Stimulated activated naive CD8-positive, alpha-beta T cell treated with anti-CD3 and anti-CD28 coated beads, Interleukin-15, Interleukin-2, amounts not matched to agents 100 U/mL and 50 U/mL, for 24 hours (primary cell): Measurements from ENCODE around the gene ITGB3BP.

Experiments used
- ATAC-seq: fragments of 150-1000 bp; cut with Tn5 transposase; one replicate; pipeline ENCODE4 v1.10.0; 2021
- DNase-seq: peaks from one replicate; pipeline ENCODE4 v3.0.0; 2021

Gene ITGB3BP

DNA sequence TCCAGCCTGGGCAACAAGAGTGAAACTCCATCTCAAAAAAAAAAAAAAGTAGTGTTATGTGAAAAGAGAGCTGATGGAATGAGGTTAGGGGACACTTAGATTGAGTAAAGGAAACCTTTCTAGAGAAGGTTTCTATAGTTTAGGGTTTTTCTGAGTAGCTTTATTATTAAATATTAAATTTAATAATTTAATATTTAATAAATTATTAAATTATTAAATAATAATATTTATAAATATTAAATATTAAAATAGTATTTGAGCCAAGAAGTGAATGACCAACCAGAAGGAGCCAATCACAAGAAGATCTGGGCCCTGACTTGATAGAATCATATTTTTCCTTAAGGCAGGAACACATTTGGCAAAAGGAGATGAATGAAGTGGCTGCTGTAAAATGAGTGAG, 104.9 kb downstream of the ITGB3BP start:
- DNase-seq (no peak), ATAC-seq (no peak)

DNA sequence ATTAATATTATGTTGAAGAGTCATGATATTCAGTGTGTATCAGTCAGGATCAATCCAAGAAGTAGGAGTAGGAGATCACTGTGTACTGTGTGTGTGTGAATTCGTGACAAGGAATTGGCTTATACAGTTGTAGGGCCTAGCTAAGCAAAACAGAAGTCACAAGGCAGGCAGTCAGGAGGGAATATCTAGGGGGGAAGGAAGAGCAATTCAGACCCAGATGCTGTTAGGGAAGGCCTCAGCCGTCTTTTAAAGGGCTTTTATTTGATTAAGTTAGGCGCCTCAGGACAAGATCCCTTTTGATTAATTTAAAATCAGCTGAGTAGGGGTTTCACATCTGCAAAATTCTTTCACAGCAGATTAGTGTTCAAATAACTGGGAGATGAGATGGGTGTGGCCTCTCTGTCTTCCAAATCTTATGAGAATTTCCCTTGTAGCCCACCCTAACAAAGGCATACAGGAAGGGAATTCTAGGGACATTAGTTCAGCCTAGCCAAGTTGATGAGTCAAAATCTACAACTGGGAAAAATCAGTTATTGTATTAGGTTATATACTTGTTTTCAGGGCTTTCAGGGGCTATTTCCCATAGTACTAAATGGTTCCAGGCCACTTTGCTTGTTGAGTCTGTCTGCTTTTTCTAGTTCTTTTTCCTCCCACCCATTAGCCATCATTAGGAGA, 108.2 kb downstream of the ITGB3BP start:
- DNase-seq (no peak), ATAC-seq (no peak)

DNA sequence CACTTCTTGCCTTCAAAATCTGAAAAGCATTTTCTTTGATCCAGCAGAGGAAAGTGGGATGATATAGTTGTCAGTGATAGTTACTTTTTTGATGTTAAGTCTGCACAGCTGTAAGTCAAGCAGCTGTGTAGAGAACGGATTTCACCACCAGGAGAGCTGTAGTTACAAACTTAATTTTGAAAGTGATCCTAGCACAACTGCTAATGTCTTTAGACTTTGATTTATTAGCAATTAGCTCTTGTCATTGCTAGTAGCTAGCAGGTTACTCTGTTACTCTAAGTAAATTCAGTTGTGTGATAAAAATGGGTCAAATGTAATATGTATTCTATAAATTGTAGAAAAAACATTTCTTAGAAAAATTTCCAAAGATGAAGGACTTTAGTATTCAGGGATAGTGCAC, 109.6 kb downstream of the ITGB3BP start:
- DNase-seq, result no peak
- no peak for ATAC-seq

DNA sequence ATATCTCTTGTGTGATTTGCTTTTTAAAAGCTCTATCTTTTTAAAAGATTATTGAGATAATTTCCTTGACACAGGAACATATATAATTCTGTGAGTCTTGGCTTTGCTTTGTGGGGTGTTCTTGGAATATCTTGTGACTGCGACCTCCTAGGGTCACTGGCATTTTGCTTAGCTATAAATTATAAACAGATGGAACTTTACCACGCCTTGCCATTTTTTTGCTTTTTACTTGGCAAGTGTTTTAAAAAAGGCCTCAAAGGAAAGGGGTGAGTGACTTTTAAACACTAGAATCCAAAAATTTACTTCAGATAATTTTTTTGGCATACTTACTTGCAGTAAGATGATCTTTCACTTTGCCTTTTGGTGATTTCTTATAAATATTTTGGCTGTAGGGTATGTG, 112.0 kb downstream of the ITGB3BP start:
- ATAC-seq, result no peak
- DNase-seq, result no peak

DNA sequence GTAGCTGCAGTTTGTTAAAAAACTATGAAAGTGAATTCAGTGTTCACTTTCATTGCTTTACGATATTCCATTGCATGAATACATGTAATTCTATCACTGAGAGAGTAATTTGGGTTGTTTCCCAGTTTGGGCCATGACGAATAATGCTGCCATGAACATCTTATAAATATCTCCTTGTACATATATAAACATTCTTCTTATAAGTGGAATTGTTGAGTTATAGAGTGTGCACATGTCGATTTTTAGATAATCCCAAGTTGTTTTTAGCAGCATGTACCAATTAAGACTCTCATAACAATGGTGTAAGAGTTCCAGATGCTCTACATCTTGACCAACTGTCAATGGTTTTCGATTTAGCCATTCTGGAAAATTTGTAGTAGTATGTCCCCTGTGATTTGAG, 114.7 kb downstream of the ITGB3BP start:
- no peak for DNase-seq
- ATAC-seq, result no peak

DNA sequence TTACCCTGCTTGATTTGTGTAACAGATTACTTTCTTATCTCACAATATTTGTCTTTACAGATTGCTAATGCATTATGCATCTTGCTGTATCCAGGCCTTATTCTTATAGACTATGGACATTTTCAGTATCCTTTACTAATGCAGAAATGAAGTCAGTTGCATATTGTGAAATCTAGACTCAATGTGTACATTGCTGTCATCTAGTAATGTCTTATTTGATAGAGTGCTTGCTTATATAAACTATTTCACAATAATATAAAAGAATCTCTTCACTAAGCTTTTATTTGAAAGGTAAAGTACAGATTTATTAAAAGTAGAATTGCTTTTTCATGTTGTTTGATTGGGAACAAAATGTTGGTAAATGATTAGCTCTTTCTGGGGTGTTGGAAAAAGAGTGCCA, 116.0 kb downstream of the ITGB3BP start:
- ATAC-seq (no peak), DNase-seq (no peak)

DNA sequence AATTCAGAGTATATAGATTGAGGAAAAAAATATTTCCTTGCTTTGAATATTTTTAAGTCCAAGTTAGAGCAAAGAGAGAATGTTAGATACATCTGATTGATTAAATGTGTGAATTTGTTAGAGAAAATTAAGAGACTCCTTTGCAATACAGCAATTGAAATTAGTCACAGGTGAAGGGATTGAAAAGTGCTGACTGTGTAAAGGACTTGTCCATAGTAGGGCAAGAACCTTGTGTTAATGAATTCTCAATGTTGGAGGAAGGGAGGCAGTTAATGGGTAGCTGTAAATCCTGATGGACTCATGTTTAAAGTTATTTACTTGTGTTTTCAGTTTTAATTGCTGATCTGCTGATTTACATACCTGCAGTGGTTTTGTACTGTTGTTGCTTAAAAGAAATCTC, 117.0 kb downstream of the ITGB3BP start:
- ATAC-seq (no peak), DNase-seq (no peak)

DNA sequence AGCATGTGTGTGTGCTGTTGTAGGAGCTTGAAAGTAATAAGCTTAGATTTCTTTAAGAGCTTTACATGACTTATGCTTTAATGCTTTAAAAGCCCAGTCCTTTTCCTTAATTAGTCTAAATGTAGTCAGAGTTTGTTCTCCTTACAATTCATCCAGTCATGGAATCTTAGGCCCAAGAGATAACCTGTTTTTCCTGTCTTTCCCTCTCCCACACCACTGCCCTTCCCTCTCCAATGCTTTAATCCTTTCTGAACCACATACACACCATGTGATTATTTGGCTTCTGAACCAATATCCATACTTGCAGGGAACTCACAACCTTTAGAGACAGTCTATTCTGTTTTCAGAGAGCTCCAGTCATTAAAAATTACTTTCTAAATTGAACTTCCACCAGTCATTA, 118.0 kb downstream of the ITGB3BP start:
- ATAC-seq (no peak), DNase-seq (no peak)

DNA sequence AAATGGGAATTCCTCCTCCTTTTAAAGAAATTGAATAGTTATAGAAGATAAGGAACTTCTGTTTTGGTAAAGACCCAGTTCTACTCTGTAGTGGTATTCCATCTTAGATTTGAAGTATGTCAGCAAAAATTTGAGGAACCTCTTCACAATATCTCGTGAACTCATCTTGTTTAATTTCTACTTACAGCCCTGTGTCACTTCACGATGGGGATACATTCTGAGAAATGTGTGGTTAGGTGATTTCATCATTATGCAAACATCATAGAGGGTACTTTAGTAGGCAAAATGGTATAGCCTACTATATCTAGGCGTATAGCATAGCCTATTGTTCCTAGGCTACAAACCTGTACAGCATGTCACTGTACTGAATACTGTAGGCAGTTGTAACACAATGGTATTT, 119.6 kb downstream of the ITGB3BP start:
- DNase-seq (no peak), ATAC-seq (no peak)

DNA sequence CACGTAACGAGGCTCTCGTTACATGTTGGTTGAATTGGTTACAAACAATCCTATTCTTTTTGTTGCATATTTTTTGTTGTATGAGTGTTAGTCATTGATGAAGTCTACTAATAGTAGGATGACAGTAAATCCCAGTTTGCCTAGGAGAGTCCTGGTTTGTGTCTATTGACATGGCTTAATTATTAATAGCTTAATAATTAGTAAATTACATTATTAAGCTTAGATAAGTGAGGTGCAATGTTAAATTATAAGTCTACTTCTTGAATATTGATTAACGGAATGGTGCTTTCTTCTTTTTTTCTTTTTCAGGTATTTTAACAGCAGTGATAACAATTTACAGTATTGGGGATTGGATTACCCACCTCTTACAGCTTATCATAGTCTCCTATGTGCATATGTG, 121.1 kb downstream of the ITGB3BP start:
- DNase-seq (no peak), ATAC-seq (no peak)
